Mesenchymal stem cell (in vitro differentiated cells and primary cell): ENCODE measurements around the gene CEACAM18.

Source experiments
- DNase-seq: peaks from one replicate; pipeline ENCODE4 v3.0.0-alpha.2; 2013
- H2AFZ ChIP-seq: one replicate; pipeline ENCODE4 v1.6.1; 2013; ENCODE audit warnings: low read depth, mild to moderate bottlenecking, control low read depth, inconsistent platforms, low read length, moderate library complexity
- H2AK5ac ChIP-seq: 2 replicates; pipeline ENCODE4 v1.6.1; 2013; ENCODE audit warnings: low read length, moderate library complexity, mild to moderate bottlenecking, inconsistent platforms; ENCODE audit not compliant: severe bottlenecking
- H2BK120ac ChIP-seq: one replicate; pipeline ENCODE4 v1.6.1; 2013; ENCODE audit warnings: low read depth, mild to moderate bottlenecking, inconsistent platforms, low read length, moderate library complexity
- H2BK12ac ChIP-seq, 2 experiments: one replicate each; pipeline ENCODE4 v1.6.1; 2013; ENCODE audit warnings: inconsistent platforms in 2 of 2, low read length in 2 of 2, mild to moderate bottlenecking in 2 of 2, moderate library complexity in 2 of 2, control low read depth in 1 of 2
- H2BK15ac ChIP-seq: one replicate; pipeline ENCODE4 v1.6.1; 2013; ENCODE audit warnings: mild to moderate bottlenecking, low read depth, inconsistent platforms; ENCODE audit not compliant: poor library complexity, severe bottlenecking
- H2BK5ac ChIP-seq: 2 replicates; pipeline ENCODE4 v1.6.1; 2013; ENCODE audit warnings: low read depth, mild to moderate bottlenecking, low read length, control low read depth, inconsistent platforms; ENCODE audit not compliant: poor library complexity, severe bottlenecking
- H3K14ac ChIP-seq, 2 experiments: one replicate each; pipeline ENCODE4 v1.6.1; 2013; ENCODE audit warnings: inconsistent platforms in 2 of 2, low read length in 2 of 2, control low read depth in 1 of 2, mild to moderate bottlenecking in 1 of 2, moderate library complexity in 1 of 2
- H3K18ac ChIP-seq, 2 experiments: one replicate each; pipeline ENCODE4 v1.6.1; 2013; ENCODE audit warnings: inconsistent platforms in 2 of 2, low read length in 2 of 2, control low read depth in 1 of 2, low read depth in 1 of 2, mild to moderate bottlenecking in 1 of 2
- H3K23ac ChIP-seq, 2 experiments: one replicate each; pipeline ENCODE4 v1.6.1; 2013; ENCODE audit warnings: inconsistent platforms in 2 of 2, low read length in 2 of 2, mild to moderate bottlenecking in 2 of 2, moderate library complexity in 2 of 2, control low read depth in 1 of 2
- H3K27ac ChIP-seq: 2 replicates; pipeline ENCODE4 v1.5.1; 2013; ENCODE audit warnings: mild to moderate bottlenecking, moderate library complexity, low read length, control low read depth, inconsistent platforms; ENCODE audit not compliant: poor library complexity, severe bottlenecking
- H3K27me3 ChIP-seq, 2 experiments: 2 replicates each; pipeline versions ENCODE4 v1.6.1 to v1.7.0; 2013; ENCODE audit warnings: low read length in 2 of 2, mild to moderate bottlenecking in 2 of 2, moderate library complexity in 2 of 2, control low read depth in 1 of 2, inconsistent platforms in 1 of 2; ENCODE audit not compliant: control insufficient read depth in 1 of 2, insufficient read depth in 1 of 2
- H3K36me3 ChIP-seq, 2 experiments: 2 replicates each; pipeline versions ENCODE4 v1.6.1 to v1.7.0; 2013; ENCODE audit warnings: low read length in 2 of 2, control low read depth in 1 of 2, inconsistent platforms in 1 of 2, low read depth in 1 of 2, mild to moderate bottlenecking in 1 of 2; ENCODE audit not compliant: insufficient read depth in 2 of 2, control insufficient read depth in 1 of 2
- H3K4ac ChIP-seq, 2 experiments: one replicate each; pipeline ENCODE4 v1.6.1; 2013; ENCODE audit warnings: inconsistent platforms in 2 of 2, low read length in 2 of 2, mild to moderate bottlenecking in 2 of 2, moderate library complexity in 2 of 2, control low read depth in 1 of 2, low read depth in 1 of 2
- H3K4me1 ChIP-seq: 2 replicates; pipeline ENCODE4 v1.6.1; 2013; ENCODE audit warnings: low read depth, low read length, control low read depth; ENCODE audit not compliant: control insufficient read depth, insufficient read depth
- H3K4me2 ChIP-seq: 2 replicates; pipeline ENCODE4 v1.6.1; 2013; ENCODE audit warnings: low read length, mild to moderate bottlenecking, inconsistent platforms; ENCODE audit not compliant: poor library complexity, severe bottlenecking
- H3K4me3 ChIP-seq, 2 experiments: 2 replicates each; pipeline versions ENCODE4 v1.5.1 to v1.7.0; 2013; ENCODE audit warnings: low read length in 2 of 2, mild to moderate bottlenecking in 2 of 2, control low read depth in 1 of 2, low read depth in 1 of 2; ENCODE audit not compliant: insufficient read depth in 1 of 2
- H3K79me1 ChIP-seq: replicated peaks from 2 replicates; pipeline ENCODE4 v1.6.1; 2013; ENCODE audit warnings: mild to moderate bottlenecking, control low read depth, low read length, inconsistent platforms; ENCODE audit not compliant: poor library complexity, severe bottlenecking
- H3K9ac ChIP-seq: 2 replicates; pipeline ENCODE4 v1.7.0; 2013; ENCODE audit warnings: mild to moderate bottlenecking, low read length, moderate library complexity
- H3K9me3 ChIP-seq: 2 replicates; pipeline ENCODE4 v1.7.0; 2013; ENCODE audit warnings: mild to moderate bottlenecking, low read length; ENCODE audit not compliant: control insufficient read depth
- H4K8ac ChIP-seq: one replicate; pipeline ENCODE4 v1.6.1; 2013; ENCODE audit warnings: inconsistent platforms, mild to moderate bottlenecking, low read length, moderate library complexity
- H4K91ac ChIP-seq: one replicate; pipeline ENCODE4 v1.6.1; 2013; ENCODE audit warnings: mild to moderate bottlenecking, low read length, inconsistent platforms
- WGBS: methylation state at CpG from one replicate; pipeline ENCODE4 v1.1.7; 2013; ENCODE audit warnings: mixed read lengths; 5-methylcytosine and 5-hydroxymethylcytosine counted together

The CEACAM18 gene

GRCh38 chr19:51488491-51488890, 10.2 kb downstream of the CEACAM18 start:
- DNase-seq, result no peak
- H3K23ac ChIP-seq, result no peak overlapping the region
- WGBS, result 50% methylated on average over 2 of the region's 3 CpGs
- no peak overlapping the region for H3K9ac ChIP-seq
- no peaks in the 10 kb centered on the region for H3K36me3 ChIP-seq
- H3K9me3 ChIP-seq, result peaks cover 3% of the 10 kb centered on the region
- H2AK5ac ChIP-seq, result no peak overlapping the region
- H4K91ac ChIP-seq, result no peak overlapping the region
- no peaks in the 10 kb centered on the region for H3K4me1 ChIP-seq
- no peak overlapping the region for H3K27ac ChIP-seq
- H3K4me3 ChIP-seq, result no peak overlapping the region
- no peaks in the 10 kb centered on the region for H3K27me3 ChIP-seq
- no peak overlapping the region for H3K14ac ChIP-seq
- H3K4ac ChIP-seq, result no peak overlapping the region
- no peak overlapping the region for H3K4me2 ChIP-seq
- no peak overlapping the region for H2BK12ac ChIP-seq
- no peak overlapping the region for H3K18ac ChIP-seq
- no peak overlapping the region for H2BK15ac ChIP-seq
- H2AFZ ChIP-seq, result no peak overlapping the region
- H3K79me1 ChIP-seq, result no peaks in the 10 kb centered on the region
- H4K8ac ChIP-seq, result no peak overlapping the region
- H2BK120ac ChIP-seq, result no peak overlapping the region
- no peak overlapping the region for H2BK5ac ChIP-seq

GRCh38 chr19:51489113-51489512, 10.8 kb downstream of the CEACAM18 start:
- Histone ChIP-seq H3K4ac (no peak overlapping the region), H3K27ac (no peak overlapping the region), H4K91ac (no peak overlapping the region), H2BK120ac (no peak overlapping the region), H3K36me3 (no peaks in the 10 kb centered on the region), H2AFZ (no peak overlapping the region), H3K4me1 (no peaks in the 10 kb centered on the region), H3K4me3 (no peak overlapping the region), H2BK5ac (no peak overlapping the region), H3K9ac (no peak overlapping the region), H2AK5ac (no peak overlapping the region), H3K14ac (no peak overlapping the region), H2BK15ac (no peak overlapping the region), H3K9me3 (peaks cover 3% of the 10 kb centered on the region), H3K23ac (no peak overlapping the region), H4K8ac (no peak overlapping the region), H2BK12ac (no peak overlapping the region), H3K18ac (no peak overlapping the region), H3K4me2 (no peak overlapping the region), H3K27me3 (no peaks in the 10 kb centered on the region), H3K79me1 (no peaks in the 10 kb centered on the region)
- 23% methylated on average over 2 of the region's 2 CpGs for WGBS
- DNase-seq, result no peak

GRCh38 chr19:51490676-51491075, 12.3 kb downstream of the CEACAM18 start:
- Histone ChIP-seq H4K91ac (no peak overlapping the region), H2BK12ac (no peak overlapping the region)

GRCh38 chr19:51491586-51491985, 13.2 kb downstream of the CEACAM18 start:
- H3K27ac ChIP-seq, result no peak overlapping the region
- no peaks in the 10 kb centered on the region for H3K36me3 ChIP-seq
- H3K18ac ChIP-seq, result no peak overlapping the region
- no peaks in the 10 kb centered on the region for H3K27me3 ChIP-seq
- H3K14ac ChIP-seq, result no peak overlapping the region
- H2AK5ac ChIP-seq, result no peak overlapping the region
- no peak overlapping the region for H4K8ac ChIP-seq
- H2BK12ac ChIP-seq, result no peak overlapping the region
- no peak overlapping the region for H2BK5ac ChIP-seq
- no peak overlapping the region for H3K9ac ChIP-seq
- no peak overlapping the region for H4K91ac ChIP-seq
- peaks cover 3% of the 10 kb centered on the region for H3K9me3 ChIP-seq
- no peak overlapping the region for H2BK120ac ChIP-seq
- WGBS, result 77% methylated on average over 5 of the region's 7 CpGs
- H3K4me1 ChIP-seq, result no peaks in the 10 kb centered on the region
- no peak overlapping the region for H3K4me2 ChIP-seq
- no peak overlapping the region for H2BK15ac ChIP-seq
- no peak overlapping the region for H2AFZ ChIP-seq
- H3K4me3 ChIP-seq, result no peak overlapping the region
- no peak overlapping the region for H3K23ac ChIP-seq
- H3K79me1 ChIP-seq, result no peaks in the 10 kb centered on the region
- no peak for DNase-seq
- H3K4ac ChIP-seq, result no peak overlapping the region

More at GRCh38 chr19:51490676-51491075, 12.3 kb downstream of the CEACAM18 start:
- no peak overlapping the region for H3K4me2 ChIP-seq
- 85% methylated on average over 14 of the region's 14 CpGs for WGBS
- H3K27ac ChIP-seq, result no peak overlapping the region
- no peak overlapping the region for H2AFZ ChIP-seq
- peaks cover 3% of the 10 kb centered on the region for H3K9me3 ChIP-seq
- no peaks in the 10 kb centered on the region for H3K4me1 ChIP-seq
- H2AK5ac ChIP-seq, result no peak overlapping the region
- no peak overlapping the region for H3K4me3 ChIP-seq
- no peak for DNase-seq
- no peaks in the 10 kb centered on the region for H3K27me3 ChIP-seq
- no peak overlapping the region for H3K9ac ChIP-seq
- no peak overlapping the region for H3K14ac ChIP-seq
- no peak overlapping the region for H4K8ac ChIP-seq
- H3K23ac ChIP-seq, result no peak overlapping the region
- no peak overlapping the region for H3K18ac ChIP-seq
- H3K36me3 ChIP-seq, result no peaks in the 10 kb centered on the region
- H3K4ac ChIP-seq, result no peak overlapping the region
- no peak overlapping the region for H2BK120ac ChIP-seq
- no peaks in the 10 kb centered on the region for H3K79me1 ChIP-seq
- no peak overlapping the region for H2BK5ac ChIP-seq
- no peak overlapping the region for H2BK15ac ChIP-seq
